ENCODE results near the gene SHISAL1.

Gene SHISAL1

GRCh38 chr22:44199164-44199563 is 113.6 kb downstream of the SHISAL1 start:
- TF ChIP-seq GATA2 (IDR thresholded peaks at IDR 0.05; ENCODE audit: low read depth, low read length): no peak
- TF ChIP-seq GATA3 (IDR thresholded peaks at IDR 0.05; ENCODE audit: low read depth, low read length): no peak

GRCh38 chr22:44197271-44197670 is 115.5 kb downstream of the SHISAL1 start:
- TF ChIP-seq GATA2 (IDR thresholded peaks at IDR 0.05; ENCODE audit: low read depth, low read length) (no peak), GATA3 (IDR thresholded peaks at IDR 0.05; ENCODE audit: low read depth, low read length) (no peak)

DNA sequence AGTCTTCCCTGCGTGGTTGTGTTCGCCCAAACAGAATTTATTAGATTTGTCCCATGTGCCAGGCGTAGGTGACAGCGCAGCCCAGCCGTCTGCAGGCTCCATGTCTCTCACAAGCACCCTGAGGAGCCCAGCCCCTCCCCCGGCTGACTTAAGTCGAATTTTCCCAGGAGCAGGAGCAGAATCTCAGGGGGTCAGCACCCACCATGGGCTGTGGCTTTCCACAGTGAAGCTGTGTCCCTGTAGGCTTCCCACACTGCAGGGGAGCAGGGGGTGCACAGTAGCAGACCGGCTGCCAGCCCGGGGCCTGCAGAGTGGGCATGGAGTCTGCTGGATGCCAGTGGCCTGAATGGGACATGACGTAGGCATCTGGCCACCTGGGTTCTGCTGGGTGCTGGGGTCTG is 116.0 kb downstream of the SHISAL1 start:
- TF ChIP-seq GATA3 (IDR thresholded peaks at IDR 0.05; ENCODE audit: low read depth, low read length) (no peak), GATA2 (IDR thresholded peaks at IDR 0.05; ENCODE audit: low read depth, low read length) (no peak; the same call in 1 of the 2 replicates)

GRCh38 chr22:44196241-44196640 is 116.5 kb downstream of the SHISAL1 start:
- no peak for TF ChIP-seq GATA3 (IDR thresholded peaks at IDR 0.05; ENCODE audit: low read depth, low read length)
- TF ChIP-seq GATA2 (IDR thresholded peaks at IDR 0.05; ENCODE audit: low read depth, low read length): no peak

- TF ChIP-seq GATA2 (IDR thresholded peaks at IDR 0.05; ENCODE audit: low read depth, low read length) (no peak), GATA3 (IDR thresholded peaks at IDR 0.05; ENCODE audit: low read depth, low read length) (no peak)
Observed at GRCh38 chr22:44195189-44195871, 117.4 kb downstream of the SHISAL1 start.

GRCh38 chr22:44194569-44194968 is 118.2 kb downstream of the SHISAL1 start:
- no peak for TF ChIP-seq GATA3 (IDR thresholded peaks at IDR 0.05; ENCODE audit: low read depth, low read length)
- TF ChIP-seq GATA2 (IDR thresholded peaks at IDR 0.05; ENCODE audit: low read depth, low read length): no peak

All from SH-SY5Y (cell line).